ENCODE results near the gene HOXA1. TPM values are rescaled to one million over a fixed set of nuclear protein-coding genes. Genes with fewer than 3 reads are reported as not detected.

The HOXA1 gene
- total RNA-seq, 6 experiments from 2014 or later: 0.28 to 0.81 (median 0.45) TPM

DNA sequence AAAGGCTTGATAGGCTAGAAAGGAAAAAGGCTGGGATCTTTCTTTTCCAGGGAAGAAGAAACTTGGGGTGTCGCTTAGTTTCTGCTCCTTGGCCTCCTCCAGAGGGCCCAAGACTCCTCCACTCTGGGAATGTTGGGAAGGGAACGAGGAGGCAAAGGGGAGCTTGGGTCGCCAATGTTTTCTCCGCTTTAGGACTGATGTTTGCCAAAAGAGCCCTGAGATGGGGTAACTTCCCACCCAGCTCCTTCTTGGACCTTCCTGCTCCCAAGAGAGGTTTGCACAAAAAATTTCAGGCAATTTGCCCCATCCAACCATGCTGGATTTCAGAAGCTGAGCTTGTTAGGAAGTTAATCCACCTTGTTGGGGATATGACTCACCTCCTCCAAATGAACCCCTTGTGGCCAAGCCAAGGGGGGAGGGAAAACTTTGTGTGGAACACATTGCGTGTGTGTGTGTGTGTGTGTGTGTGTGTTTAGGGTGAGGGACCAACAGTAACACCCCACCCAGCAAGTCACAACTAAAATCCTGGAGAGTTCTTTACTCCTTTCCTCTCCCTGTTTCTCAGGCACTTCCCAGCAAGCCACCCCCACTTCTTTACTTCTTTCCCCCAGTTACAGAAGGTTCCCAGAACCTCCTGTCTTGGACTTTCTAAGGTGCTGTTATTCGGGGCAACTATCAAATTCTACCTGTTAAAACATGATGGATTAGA is 15.4 kb upstream of the HOXA1 start:
- H3K27me3 Mint-ChIP-seq (ENCODE audit: insufficient read depth): peaks cover 12% of the 10 kb centered on the region
- no peak overlapping the region for H3K27ac Mint-ChIP-seq
- TF ChIP-seq, protein P1, sequence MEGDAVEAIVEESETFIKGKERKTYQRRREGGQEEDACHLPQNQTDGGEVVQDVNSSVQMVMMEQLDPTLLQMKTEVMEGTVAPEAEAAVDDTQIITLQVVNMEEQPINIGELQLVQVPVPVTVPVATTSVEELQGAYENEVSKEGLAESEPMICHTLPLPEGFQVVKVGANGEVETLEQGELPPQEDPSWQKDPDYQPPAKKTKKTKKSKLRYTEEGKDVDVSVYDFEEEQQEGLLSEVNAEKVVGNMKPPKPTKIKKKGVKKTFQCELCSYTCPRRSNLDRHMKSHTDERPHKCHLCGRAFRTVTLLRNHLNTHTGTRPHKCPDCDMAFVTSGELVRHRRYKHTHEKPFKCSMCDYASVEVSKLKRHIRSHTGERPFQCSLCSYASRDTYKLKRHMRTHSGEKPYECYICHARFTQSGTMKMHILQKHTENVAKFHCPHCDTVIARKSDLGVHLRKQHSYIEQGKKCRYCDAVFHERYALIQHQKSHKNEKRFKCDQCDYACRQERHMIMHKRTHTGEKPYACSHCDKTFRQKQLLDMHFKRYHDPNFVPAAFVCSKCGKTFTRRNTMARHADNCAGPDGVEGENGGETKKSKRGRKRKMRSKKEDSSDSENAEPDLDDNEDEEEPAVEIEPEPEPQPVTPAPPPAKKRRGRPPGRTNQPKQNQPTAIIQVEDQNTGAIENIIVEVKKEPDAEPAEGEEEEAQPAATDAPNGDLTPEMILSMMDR (IDR thresholded peaks at IDR 0.05): no peak
- no peaks in the 10 kb centered on the region for H3K9me3 Mint-ChIP-seq
- H3K4me1 Mint-ChIP-seq (ENCODE audit: low read depth): peaks cover 39% of the 10 kb centered on the region
- peak overlapping the region; percentile 22; the same call in 1 of the 2 replicates for H3K4me3 Mint-ChIP-seq
- peaks cover 8% of the 10 kb centered on the region; the same call in 1 of the 2 replicates for H3K36me3 Mint-ChIP-seq (ENCODE audit: low read depth)
- no peak for DNase-seq

DNA sequence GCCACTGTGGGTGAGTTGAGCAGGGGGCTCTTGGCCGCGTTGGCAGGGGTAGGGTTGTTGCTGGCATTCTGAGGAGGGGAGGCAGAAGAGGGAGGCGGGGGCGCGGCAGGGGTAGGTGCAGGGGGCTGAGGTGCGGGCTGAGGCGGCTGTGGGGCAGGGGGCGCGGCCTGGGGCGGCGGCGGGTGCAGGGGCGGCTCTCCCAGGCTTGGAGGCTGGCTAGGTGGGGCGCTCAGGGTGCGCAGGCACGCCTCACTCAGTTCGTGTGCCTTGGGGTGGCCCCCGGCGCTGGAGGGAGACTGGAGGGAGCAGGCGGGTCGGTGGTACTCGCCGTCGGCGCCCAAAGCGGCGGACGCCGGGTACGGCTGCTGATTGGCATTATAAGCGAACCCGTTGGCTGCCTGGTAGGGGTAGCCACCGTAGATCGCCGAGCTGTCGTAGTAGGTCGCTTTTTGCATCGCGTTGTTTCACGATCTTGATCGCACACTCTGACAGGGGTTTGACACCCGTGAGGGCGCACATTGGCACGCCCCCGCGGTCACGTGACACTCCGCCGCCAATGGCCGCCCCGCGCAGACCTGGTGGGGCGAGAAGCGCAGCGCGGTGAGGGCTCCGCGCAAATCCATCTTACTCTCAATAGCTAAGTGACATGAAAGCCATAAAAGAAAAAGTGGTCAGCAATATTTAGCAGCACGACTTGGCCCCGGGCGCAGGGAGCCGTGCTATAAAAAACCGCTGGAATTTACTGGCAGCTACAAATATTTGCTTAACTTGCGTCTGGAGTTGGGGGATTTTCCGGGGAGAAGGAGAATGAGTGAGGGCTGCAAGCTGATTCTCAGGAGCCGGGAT is 14.6 kb upstream of the HOXA1 start:
- TF ChIP-seq, protein P1 (IDR thresholded peaks at IDR 0.05): no peak
- H3K27me3 Mint-ChIP-seq (ENCODE audit: insufficient read depth): peaks cover 8% of the 10 kb centered on the region
- peak; percentile 21 for DNase-seq
- H3K4me3 Mint-ChIP-seq: peak overlapping the region; percentile 22; the same call in 1 of the 2 replicates
- H3K9me3 Mint-ChIP-seq: no peaks in the 10 kb centered on the region
- peaks cover 8% of the 10 kb centered on the region; the same call in 1 of the 2 replicates for H3K36me3 Mint-ChIP-seq (ENCODE audit: low read depth)
- H3K4me1 Mint-ChIP-seq (ENCODE audit: low read depth): peaks cover 42% of the 10 kb centered on the region
- H3K27ac Mint-ChIP-seq: no peak overlapping the region

DNA sequence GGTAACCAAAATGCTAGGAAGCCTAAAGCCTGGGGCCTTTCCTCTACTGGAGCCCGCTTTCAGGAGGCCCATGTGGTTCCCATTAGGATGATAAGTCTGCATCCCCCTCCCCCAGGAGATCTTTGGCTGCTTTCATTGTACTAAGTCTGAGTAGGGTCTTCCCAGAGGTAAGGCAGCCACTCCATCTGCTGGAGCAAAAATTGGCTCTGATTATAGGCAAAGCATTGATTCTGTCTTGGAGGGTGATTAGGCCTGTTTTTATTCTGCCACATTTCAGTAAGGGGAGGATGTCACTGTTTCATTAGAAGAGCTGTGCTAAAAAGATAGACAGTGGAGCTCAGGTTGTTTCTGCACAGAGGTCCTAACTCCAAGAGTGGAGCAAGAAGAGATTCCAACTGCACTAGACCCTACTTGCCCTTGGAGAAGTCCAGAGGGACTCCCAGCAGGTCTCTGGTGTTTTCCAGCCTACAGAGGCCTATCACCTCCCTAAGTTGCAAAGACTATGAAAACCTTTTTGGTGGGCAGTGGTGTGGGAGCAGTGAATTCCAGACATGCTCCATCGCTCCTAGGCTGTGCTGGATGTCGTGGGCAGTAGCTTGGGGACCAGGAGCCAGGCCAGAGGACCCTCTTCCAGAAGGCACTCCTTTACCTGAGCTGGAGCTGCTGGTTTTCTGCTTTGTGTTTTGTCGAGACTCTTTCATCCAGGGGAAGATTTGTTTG is 13.8 kb upstream of the HOXA1 start:
- H3K27me3 Mint-ChIP-seq (ENCODE audit: insufficient read depth): peaks cover 13% of the 10 kb centered on the region
- H3K4me1 Mint-ChIP-seq (ENCODE audit: low read depth): peaks cover 34% of the 10 kb centered on the region
- DNase-seq: no peak
- H3K4me3 Mint-ChIP-seq: no peak overlapping the region
- H3K9me3 Mint-ChIP-seq: no peaks in the 10 kb centered on the region
- no peak overlapping the region for H3K27ac Mint-ChIP-seq
- peaks cover 8% of the 10 kb centered on the region; the same call in 1 of the 2 replicates for H3K36me3 Mint-ChIP-seq (ENCODE audit: low read depth)
- TF ChIP-seq, protein P1 (IDR thresholded peaks at IDR 0.05): no peak

DNA sequence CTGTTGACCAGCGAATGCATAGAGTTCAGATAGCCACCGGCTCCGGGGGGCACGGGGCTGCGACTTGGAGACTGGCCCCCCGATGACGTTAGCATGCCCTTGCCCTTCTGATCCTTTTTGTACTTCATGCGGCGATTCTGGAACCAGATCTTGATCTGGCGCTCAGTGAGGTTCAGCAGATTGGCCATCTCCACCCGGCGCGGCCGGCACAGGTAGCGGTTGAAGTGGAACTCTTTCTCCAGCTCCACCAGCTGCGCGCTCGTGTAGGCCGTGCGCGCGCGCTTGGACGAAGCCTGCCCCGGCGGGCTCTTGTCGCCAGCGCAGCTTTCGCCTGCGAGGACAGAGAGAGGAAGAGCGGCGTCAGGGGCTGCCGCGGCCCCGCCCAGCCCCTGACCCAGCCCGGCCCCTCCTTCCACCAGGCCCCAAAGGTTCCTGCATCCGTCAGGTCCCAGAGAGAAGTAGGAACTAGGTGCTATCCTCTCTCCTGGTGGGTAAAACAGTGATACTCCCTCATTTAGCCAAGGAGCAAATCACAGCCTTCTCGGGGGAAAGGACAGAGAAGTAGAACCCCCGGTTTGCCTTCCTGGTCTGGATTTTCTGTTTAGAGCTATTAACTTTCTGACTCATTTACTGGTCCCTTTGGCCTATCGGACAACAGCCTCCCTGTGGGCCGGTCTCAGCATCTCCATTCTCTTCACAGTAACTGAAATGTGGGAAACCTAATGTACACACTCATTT is 12.8 kb upstream of the HOXA1 start:
- Mint-ChIP-seq H3K36me3 (ENCODE audit: low read depth) (peaks cover 13% of the 10 kb centered on the region), H3K27me3 (ENCODE audit: insufficient read depth) (peaks cover 23% of the 10 kb centered on the region), H3K27ac (no peak overlapping the region), H3K9me3 (no peaks in the 10 kb centered on the region), H3K4me1 (ENCODE audit: low read depth) (peaks cover 34% of the 10 kb centered on the region), H3K4me3 (no peak overlapping the region)
- TF ChIP-seq, protein P1 (IDR thresholded peaks at IDR 0.05): no peak
- no peak for DNase-seq
